CD4-positive, alpha-beta T cell treated with Interferon gamma for 1 hour (primary cell): ENCODE results near the gene MTR.

ENCODE experiments used
- DNase-seq: peaks from one replicate; pipeline ENCODE4 v3.0.0-alpha.2; 2020

Gene MTR

DNA sequence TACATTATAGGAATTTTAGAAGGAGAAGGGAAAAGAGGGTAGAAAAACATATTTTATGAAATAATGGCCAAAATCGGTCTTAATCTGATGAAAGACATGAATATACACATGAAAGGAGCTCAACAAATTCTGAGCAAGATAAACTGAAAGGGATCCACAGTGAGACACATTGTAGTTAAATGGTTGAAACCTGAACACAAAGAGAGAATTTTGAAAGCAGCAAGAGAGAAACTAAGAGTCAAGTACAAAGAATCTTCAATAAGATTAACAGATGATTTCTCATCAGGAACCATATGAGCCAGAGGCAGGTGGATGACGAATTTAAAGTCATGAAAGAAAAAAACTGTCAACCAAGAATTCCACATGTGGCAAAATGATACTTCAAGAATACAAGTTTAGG is 15.8 kb upstream of the MTR start:
- DNase-seq: no peak

DNA sequence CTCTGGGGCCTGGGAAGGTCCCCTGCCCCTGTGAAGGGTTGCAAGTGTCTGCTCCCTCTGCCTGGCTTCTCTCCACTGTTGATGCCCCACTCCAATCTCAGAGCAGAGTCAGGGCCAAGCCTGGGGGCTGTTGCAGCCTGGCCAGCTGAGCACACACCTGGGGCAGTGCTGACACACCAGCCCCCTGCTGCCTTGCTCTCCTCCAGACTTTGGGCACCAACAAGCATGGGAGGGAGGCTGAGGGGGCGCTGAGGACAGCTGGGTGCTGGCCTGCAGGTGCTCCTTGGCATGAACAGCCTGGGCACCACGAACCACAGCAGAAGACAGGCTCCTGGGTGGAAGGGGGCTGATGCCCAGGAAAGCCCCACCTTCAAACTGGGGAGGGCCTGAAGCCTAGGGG is 9.6 kb upstream of the MTR start:
- DNase-seq: no peak

GRCh38 chr1:236786453-236786852 is 8.6 kb upstream of the MTR start:
- no peak for DNase-seq

- no peak for DNase-seq
These were observed 482 bp upstream of the MTR start for GRCh38 chr1:236794585-236795034.

GRCh38 chr1:236795757-236796667 is 920 bp downstream of the MTR start:
- DNase-seq: no peak

GRCh38 chr1:236799001-236799400 is 3.9 kb downstream of the MTR start:
- no peak for DNase-seq

GRCh38 chr1:236800002-236800620 is 5.0 kb downstream of the MTR start:
- DNase-seq: no peak

- DNase-seq: no peak
These were observed 5.5 kb downstream of the MTR start for GRCh38 chr1:236800623-236801022.

- DNase-seq: no peak
These were observed 7.2 kb downstream of the MTR start for GRCh38 chr1:236802264-236802663.

DNA sequence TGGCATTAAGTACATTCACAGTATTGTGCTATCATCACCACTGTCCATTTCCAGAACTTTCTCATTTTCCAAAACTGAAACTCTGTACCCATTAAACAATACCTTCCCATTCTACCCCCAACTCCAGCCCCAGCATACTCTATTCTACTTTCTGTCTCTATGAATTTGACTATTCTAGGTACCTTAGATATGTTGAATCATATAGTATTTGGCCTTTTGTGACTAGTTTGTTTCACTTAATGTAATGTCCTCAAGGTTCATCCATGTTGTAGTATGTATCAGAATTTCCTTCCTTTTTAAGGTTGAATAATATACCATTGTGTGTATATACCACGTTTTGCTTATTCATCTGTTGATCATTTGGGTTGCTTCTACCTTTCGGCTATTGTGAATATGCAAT is 11.5 kb downstream of the MTR start:
- no peak for DNase-seq

DNA sequence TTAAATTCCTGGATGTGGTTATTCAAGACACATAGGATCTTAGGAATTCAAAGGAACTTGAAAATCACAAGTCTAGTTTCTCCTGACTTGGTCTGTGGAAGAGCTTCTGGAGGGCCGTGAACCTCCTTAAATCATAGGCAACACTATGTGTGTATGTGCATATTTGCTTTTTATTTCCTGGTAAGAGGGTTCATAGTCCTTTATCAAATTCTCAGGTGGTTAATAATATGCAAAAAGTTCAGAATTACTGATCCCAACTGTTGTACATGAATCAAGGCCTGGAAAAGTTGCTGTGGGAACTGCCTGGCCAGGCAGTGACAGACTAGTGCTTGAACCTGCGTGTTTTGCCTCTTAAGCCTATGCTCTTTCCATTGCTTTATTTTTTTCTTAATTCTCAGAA is 12.9 kb downstream of the MTR start:
- DNase-seq: no peak

DNA sequence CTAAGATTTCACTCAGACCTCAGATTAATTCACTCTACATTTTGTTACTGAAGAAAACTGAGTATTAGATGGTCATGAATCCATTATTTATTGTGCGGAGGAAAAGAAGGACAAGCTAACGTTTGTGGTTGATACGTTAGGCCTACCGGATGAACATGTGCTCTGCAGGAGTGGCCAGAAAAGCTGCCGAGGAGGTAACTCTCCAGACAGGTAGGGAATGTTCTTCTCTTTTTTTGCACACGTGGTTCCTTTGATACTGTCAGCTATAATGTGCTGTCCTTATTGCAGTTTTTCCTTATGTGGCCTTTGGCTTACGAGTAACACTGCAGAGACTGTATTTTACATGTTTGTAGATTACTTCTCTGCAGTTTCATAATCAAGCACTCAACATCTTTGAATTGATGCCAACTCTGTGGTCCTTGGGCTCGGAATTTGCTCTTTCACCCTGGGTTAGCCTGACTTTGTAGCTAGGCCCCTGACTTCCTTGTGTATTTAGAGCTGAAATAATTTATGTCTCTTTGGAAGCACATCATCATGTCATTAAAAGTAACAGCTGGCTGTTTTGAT is 13.6 kb downstream of the MTR start:
- no peak for DNase-seq

DNA sequence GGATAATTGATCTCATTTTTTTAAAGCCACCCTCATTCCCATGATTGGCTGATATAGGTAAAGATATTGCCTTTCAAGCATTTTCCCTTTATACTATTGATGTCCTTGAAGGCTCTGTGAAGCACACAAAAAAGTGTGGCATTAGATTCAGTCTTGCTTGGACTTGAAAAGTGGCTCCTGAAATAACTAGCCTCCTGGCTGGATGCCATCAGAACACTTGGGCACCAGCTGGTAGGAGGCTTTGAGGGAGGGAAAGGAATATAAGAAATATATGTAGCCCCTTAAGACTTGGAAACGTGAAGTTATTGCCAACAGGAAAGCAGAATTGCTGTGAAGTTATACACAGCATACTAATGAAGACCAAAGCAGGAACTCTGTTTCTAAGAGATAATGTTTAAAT is 14.1 kb downstream of the MTR start:
- DNase-seq: no peak

DNA sequence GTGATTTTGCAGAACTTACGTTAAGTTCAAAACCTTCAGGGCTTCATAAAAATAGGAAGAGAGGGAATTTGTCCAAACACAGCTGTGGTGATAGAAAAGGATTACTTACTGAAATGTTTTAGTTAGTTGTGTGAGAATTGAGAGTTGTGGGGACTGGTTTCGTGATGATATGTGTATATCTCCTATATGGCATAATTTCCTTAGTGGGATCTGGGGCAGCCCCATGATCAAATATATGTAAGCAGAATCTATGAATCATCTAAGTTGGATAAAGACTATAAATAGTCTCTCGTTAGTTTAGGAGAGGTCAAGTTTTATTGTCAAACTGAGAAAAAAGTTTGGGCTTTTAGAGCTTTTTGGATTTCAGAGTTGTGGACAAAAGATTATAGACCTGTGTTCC is 14.9 kb downstream of the MTR start:
- DNase-seq: no peak

DNA sequence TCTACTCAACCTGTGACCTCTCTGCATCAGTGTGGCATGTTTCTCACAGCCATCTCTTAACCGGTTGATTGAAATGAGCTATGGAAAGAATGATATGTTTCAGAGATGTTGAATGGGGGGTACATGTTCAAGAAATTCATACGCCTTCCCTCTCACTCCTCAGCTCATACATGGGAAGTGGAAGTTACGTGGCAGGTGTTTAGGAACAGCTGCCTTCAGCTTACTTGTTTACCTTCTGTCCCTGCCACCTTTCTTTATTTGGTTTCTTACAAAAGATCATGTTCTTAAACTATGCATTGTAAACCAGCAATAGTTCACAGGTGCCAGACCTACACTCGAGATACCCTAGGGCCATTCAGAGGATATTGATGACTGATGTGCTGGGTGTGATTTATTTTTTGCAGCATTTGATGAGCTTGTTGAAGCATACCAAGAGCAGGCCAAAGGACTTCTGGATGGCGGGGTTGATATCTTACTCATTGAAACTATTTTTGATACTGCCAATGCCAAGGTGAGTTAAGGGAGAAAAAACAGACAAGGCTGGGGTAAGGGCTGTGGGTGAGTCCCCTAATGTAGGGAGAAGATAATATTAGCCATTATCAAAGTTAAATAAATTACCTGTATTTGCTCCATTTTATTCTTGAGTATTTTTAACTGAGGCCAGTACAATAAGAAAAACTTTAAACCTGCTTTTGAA is 17.4 kb downstream of the MTR start:
- no peak for DNase-seq

DNA sequence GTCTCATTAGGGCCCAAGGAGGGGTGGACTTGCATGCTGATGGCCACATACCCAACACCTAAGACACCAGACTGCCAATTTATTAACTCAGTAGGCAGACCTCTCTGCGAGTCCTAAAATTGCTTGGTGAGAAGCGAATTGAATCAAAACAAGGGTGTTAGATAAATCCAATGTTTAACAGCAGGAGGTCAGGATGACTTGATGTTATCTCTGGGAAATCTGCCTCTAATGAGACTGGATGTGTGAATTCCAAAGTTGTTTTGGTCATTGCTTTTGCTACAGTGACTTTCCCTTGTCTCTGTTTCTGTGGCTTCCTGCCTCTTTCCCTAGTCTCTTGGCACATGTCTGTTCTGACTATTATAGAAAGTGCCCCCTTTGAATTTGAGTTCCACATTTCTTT is 20.8 kb downstream of the MTR start:
- DNase-seq: no peak

GRCh38 chr1:236819856-236820255 is 24.8 kb downstream of the MTR start:
- DNase-seq: no peak

DNA sequence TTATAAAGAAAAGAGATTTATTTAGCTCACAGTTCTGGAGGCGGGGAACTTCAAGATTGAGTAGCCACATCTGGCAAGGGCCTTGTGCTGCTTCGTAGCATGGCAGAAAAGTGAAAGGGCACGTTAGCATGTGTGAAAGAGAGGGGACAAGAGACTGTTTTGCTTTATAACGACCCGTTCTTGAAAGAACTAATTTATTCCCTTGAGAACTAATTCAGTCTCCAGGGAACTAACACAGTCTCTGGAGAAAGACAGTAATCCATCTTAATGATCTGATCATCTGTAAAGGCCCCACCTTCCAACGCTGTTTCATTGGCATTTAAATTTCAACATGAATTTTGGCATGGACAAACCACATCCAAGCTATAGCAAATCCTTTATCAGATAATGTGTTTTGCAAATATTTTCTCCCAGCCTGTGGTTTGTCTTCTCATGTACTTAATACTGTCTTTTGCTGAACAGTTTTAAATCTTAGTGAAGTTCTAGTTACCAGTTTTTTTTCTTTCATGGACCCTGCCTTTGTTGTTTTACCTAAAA is 26.1 kb downstream of the MTR start:
- no peak for DNase-seq

GRCh38 chr1:236823559-236823958 is 28.5 kb downstream of the MTR start:
- no peak for DNase-seq

- no peak for DNase-seq
These were observed 34.0 kb downstream of the MTR start for GRCh38 chr1:236829085-236829484.

DNA sequence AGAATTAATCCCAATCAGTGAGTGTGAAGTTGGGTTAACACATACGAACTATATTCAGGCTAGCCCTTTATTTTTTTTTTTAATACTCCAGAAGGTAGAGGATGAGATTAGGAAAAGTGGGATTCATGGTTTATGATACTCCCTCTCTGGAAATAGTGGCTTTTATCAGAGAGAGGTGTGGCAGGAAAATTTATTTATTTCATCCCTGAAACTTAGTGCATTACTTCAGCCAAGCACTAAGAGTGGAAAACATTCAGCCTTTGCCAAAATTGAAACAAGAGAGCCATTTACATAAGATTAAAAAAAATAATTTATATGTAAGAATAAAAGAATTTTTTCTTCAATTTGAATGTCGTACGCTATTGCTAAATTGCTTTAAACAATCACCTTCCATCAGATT is 35.0 kb downstream of the MTR start:
- DNase-seq: no peak

DNA sequence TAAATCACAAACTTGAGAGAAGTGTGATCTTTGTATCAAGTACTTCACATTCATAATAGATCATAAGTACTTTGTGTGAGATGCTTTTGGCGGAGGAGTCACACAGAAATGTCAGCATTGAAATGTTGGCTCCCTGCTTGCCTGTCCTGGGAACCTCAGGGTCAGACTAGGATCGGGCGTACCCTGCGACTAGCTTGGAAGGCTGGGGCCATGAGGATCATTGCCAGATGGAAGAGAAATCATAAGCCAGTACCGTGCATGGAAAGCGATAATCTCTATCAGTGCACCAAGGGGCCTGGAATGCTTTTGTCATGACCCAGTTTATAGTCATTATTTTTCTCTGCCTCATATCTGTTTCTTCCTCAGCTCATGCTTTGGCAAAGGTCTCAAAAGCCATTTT is 35.5 kb downstream of the MTR start:
- DNase-seq: no peak

DNA sequence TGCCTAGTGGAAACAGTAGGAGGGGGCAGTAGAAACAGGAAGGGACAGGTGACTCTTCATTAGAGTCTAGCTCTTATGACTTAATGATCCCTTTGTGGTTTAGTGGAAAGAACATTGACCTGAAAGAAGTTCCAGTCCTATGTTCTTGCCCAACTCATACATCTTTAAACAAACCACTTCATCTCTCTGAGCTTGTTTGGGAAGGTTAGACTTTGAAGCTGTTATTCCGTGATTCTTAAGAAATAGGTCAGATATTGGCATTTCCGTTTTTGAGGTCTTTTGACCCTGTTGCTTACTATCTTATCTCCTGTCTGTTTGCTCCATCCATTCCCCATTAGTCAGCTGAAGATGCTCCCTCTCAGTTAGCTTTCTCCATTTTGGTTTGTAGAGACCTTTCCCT is 38.5 kb downstream of the MTR start:
- DNase-seq: no peak
